Liver (tissue), 2 donors: Measurements from ENCODE around the gene CARHSP1.
A peak's percentile ranks its signal among the peaks of the same experiment; 100 is the strongest.

Experiments used
- CTCF ChIP-seq: fragments of 150-350 bp; IDR thresholded peaks from 2 replicates; pipeline ENCODE4 v1.5.1; 2017; ENCODE audit warnings: improper control_type of control experiment, low read depth, low read length; ENCODE audit not compliant: missing input control
- MAX ChIP-seq: IDR thresholded peaks from 2 replicates; pipeline ENCODE4 v1.6.1; 2016; ENCODE audit warnings: antibody characterized with exemption
- REST ChIP-seq: IDR thresholded peaks from 2 replicates; pipeline ENCODE4 v1.6.1; 2016; ENCODE audit warnings: antibody characterized with exemption, mild to moderate bottlenecking
- donor health status: healthy.

GRCh38 chr16:8850279-8850885, 18.4 kb downstream of the CARHSP1 start:
- no peak for TF ChIP-seq CTCF
- peak; percentile 77 for TF ChIP-seq MAX
- peak; percentile 18 for TF ChIP-seq REST
